Aorta (tissue), 5 donors: ENCODE results near the gene PLOD3. TPM values are rescaled to one million over a fixed set of nuclear protein-coding genes. Genes with fewer than 3 reads are reported as not detected.

Experiments used
- ATAC-seq: fragments of 200-7000 bp; cut with Tn5 transposase; one replicate; pipeline ENCODE4 v1.9.1; 2022; ENCODE audit warnings: moderate library complexity; ENCODE audit not compliant: low FRiP score
- DNase-seq, 2 donors: peaks; one replicate each; pipeline ENCODE4 v3.0.0-alpha.2; 2020
- H3K27ac ChIP-seq, 2 donors: one replicate each; pipeline ENCODE4 v1.5.1; 2013; ENCODE audit warnings: low read length in 2 of 2, mild to moderate bottlenecking in 2 of 2, moderate library complexity in 2 of 2, control low read depth in 1 of 2, inconsistent platforms in 1 of 2, low read depth in 1 of 2
- H3K27me3 ChIP-seq, 2 donors: one replicate each; pipeline ENCODE4 v1.6.1; 2013; ENCODE audit warnings: control low read depth in 1 of 2, low read length in 1 of 2, mild to moderate bottlenecking in 1 of 2, moderate library complexity in 1 of 2; ENCODE audit not compliant: insufficient read depth in 2 of 2, control insufficient read depth in 1 of 2
- H3K36me3 ChIP-seq, 2 donors: one replicate each; pipeline ENCODE4 v1.6.1; 2013; ENCODE audit warnings: control low read depth in 1 of 2, low read length in 1 of 2, mild to moderate bottlenecking in 1 of 2; ENCODE audit not compliant: insufficient read depth in 2 of 2, control insufficient read depth in 1 of 2
- H3K4me1 ChIP-seq, 2 donors: one replicate each; pipeline ENCODE4 v1.6.1; 2013; ENCODE audit warnings: low read length in 2 of 2, control low read depth in 1 of 2, mild to moderate bottlenecking in 1 of 2, moderate library complexity in 1 of 2; ENCODE audit not compliant: insufficient read depth in 2 of 2, control insufficient read depth in 1 of 2
- H3K4me3 ChIP-seq, 2 donors: one replicate each; pipeline ENCODE4 v1.5.1; 2013; ENCODE audit warnings: low read length in 2 of 2, control low read depth in 1 of 2, mild to moderate bottlenecking in 1 of 2
- H3K9me3 ChIP-seq: one replicate; pipeline ENCODE4 v1.6.1; 2013; ENCODE audit warnings: mild to moderate bottlenecking, low read length; ENCODE audit not compliant: control insufficient read depth
- WGBS, 2 donors: extraction: QIAGEN DNeasy Blood & Tissue Kit; methylation state at CpG; one replicate each; pipeline ENCODE4 v1.1.7; 2013; 5-methylcytosine and 5-hydroxymethylcytosine counted together
- intact Hi-C, 2 donors: fragments of 100-400 bp; cut with DNase I; formaldehyde crosslinking; loops; one replicate each; pipeline versions ENCODE4 v1.14.2 to v1.15.0; 2022
- microRNA-seq, 2 donors: library from miRNA; unstranded; fragments of <30 nt; microRNA quantifications; one replicate each; pipeline ENCODE4 v1.2.0, GENCODE V29; 2020
- polyA plus RNA-seq, 2 donors: library from polyadenylated mRNA; stranded (reverse); fragments of 200-250 nt; gene quantifications; one replicate each; pipeline ENCODE4 v1.2.3, GENCODE V29; 2013
- total RNA-seq, 2 donors: library from RNA; stranded (reverse); fragmentation: NEBNext Ultra II Directional; extraction: Animal tissue kit (Norgen Biotek cat#: 25700); gene quantifications; one replicate each; pipeline ENCODE4 v1.2.1, GENCODE V29; 2021
- donor health status: healthy with polysubstance abuse.
- donor health status: Bipolar disorder and iron deficiency.
- donor health status: DM: no; HTN: no; CAD: no.
- donor health status: DM: no; HTN: no; CAD: no.
- donor health status: DM: yes; HTN: yes; CAD: no.

PLOD3 gene
- total and polyA plus RNA-seq, 4 donors, result 27.2 to 70.6 (median 50.1) TPM

GRCh38 chr7:101159696-101160674 lies 57.4 kb downstream of the PLOD3 start:
- H3K9me3 ChIP-seq, result no peaks in the 10 kb centered on the region
- intact Hi-C loops, result loop anchor here in 1 of 2 donors (10.0 kb wide), 1 partner anchor 265 kb away; the partner anchor contains the start of gene ACHE
- H3K36me3 ChIP-seq, result peaks cover 2% of the 10 kb centered on the region in 2 donors
- no peak for DNase-seq
- no peak overlapping the region for H3K4me3 ChIP-seq
- no peak for ATAC-seq
- no peak overlapping the region for H3K27ac ChIP-seq
- 82 to 90% methylated on average over 31 of the region's 31 CpGs for WGBS, 2 donors
- no peaks in the 10 kb centered on the region for H3K4me1 ChIP-seq
- H3K27me3 ChIP-seq, result peaks cover 0 to 7% of the 10 kb centered on the region in 2 donors

GRCh38 chr7:101156866-101157589 lies 60.4 kb downstream of the PLOD3 start:
- Histone ChIP-seq H3K27me3 (no peaks in the 10 kb centered on the region), H3K4me1 (no peaks in the 10 kb centered on the region), H3K27ac (no peak overlapping the region), H3K4me3 (no peak overlapping the region), H3K9me3 (no peaks in the 10 kb centered on the region), H3K36me3 (peaks cover 2% of the 10 kb centered on the region in 2 donors)
- 92 to 93% methylated on average over 14 of the region's 14 CpGs for WGBS, 2 donors
- ATAC-seq (no peak), DNase-seq (no peak)
- intact Hi-C loops, result no loop called here

- Histone ChIP-seq H3K27ac (no peak overlapping the region), H3K4me1 (no peaks in the 10 kb centered on the region), H3K4me3 (no peak overlapping the region), H3K36me3 (peaks cover 2% of the 10 kb centered on the region in 2 donors), H3K27me3 (no peaks in the 10 kb centered on the region), H3K9me3 (no peaks in the 10 kb centered on the region)
- intact Hi-C loops, result no loop called here
- DNase-seq (no peak), ATAC-seq (no peak)
- WGBS, 2 donors, result 79 to 81% methylated on average over 6 of the region's 6 CpGs
These were observed 61.1 kb downstream of the PLOD3 start for GRCh38 chr7:101156277-101156676.

Small RNA genes lying within 50 kb of the gene (microRNA-seq; reads per million reads assigned to microRNA genes)
- 0 reads per million in 2 donors for gene MIR4653

Other genes starting within 250 kb of the PLOD3 start
- under 1 TPM; 0.24 to 0.88 TPM for gene MUC12, start 248.0 kb downstream of the PLOD3 start, total RNA-seq
- 10 to 100 TPM in 1 of 2 donors, 1 to 10 TPM in 1; 2.6 to 13.1 TPM for gene MUC12, start 248.0 kb downstream of the PLOD3 start, polyA plus RNA-seq
- not detected for gene MUC17, start 197.5 kb downstream of the PLOD3 start, total RNA-seq
- 1 to 10 TPM in 1 of 2 donors, not detected in 1; 1.6 TPM for gene MUC17, start 197.5 kb downstream of the PLOD3 start, polyA plus RNA-seq
- gene TRIM56, start 132.1 kb downstream of the PLOD3 start, total RNA-seq, result 10 to 100 TPM; 56.6 to 58.3 TPM
- gene TRIM56, start 132.1 kb downstream of the PLOD3 start, polyA plus RNA-seq, result 10 to 100 TPM in 1 of 2 donors, 1 to 10 TPM in 1; 9.4 to 16.9 TPM
- gene SERPINE1, start 90.5 kb downstream of the PLOD3 start, total RNA-seq, result 100 to 1,000 TPM in 1 of 2 donors, 10 to 100 TPM in 1; 57.1 to 693 TPM
- 100 to 1,000 TPM in 1 of 2 donors, 10 to 100 TPM in 1; 71.5 to 137 TPM for gene SERPINE1, start 90.5 kb downstream of the PLOD3 start, polyA plus RNA-seq
- gene AP1S1, start 63.1 kb downstream of the PLOD3 start, total RNA-seq, result 10 to 100 TPM; 21.3 to 26.9 TPM
- 10 to 100 TPM; 16.8 to 51.2 TPM for gene AP1S1, start 63.1 kb downstream of the PLOD3 start, polyA plus RNA-seq
- not detected for gene VGF, start 52.0 kb downstream of the PLOD3 start, total RNA-seq
- not detected for gene VGF, start 52.0 kb downstream of the PLOD3 start, polyA plus RNA-seq
- not detected for gene NAT16, start 37.3 kb downstream of the PLOD3 start, total RNA-seq
- gene NAT16, start 37.3 kb downstream of the PLOD3 start, polyA plus RNA-seq, result not detected
- not detected for gene MOGAT3, start 16.5 kb downstream of the PLOD3 start, total RNA-seq
- gene MOGAT3, start 16.5 kb downstream of the PLOD3 start, polyA plus RNA-seq, result 1 to 10 TPM in 1 of 2 donors, not detected in 1; 5.4 TPM
- 10 to 100 TPM; 48.7 to 54.4 TPM for gene ZNHIT1, start 584 bp upstream of the PLOD3 start, total RNA-seq
- gene ZNHIT1, start 584 bp upstream of the PLOD3 start, polyA plus RNA-seq, result 100 to 1,000 TPM in 1 of 2 donors, 10 to 100 TPM in 1; 95.8 to 114 TPM
- 10 to 100 TPM in 1 of 2 donors, 1 to 10 TPM in 1; 7.5 to 14.8 TPM for gene CLDN15, start 20.2 kb upstream of the PLOD3 start, total RNA-seq
- gene CLDN15, start 20.2 kb upstream of the PLOD3 start, polyA plus RNA-seq, result 10 to 100 TPM in 1 of 2 donors, 1 to 10 TPM in 1; 6.5 to 19.7 TPM
- gene FIS1, start 27.5 kb upstream of the PLOD3 start, total RNA-seq, result 100 to 1,000 TPM; 146 to 155 TPM
- gene FIS1, start 27.5 kb upstream of the PLOD3 start, polyA plus RNA-seq, result 100 to 1,000 TPM; 294 to 333 TPM
- gene IFT22, start 104.2 kb upstream of the PLOD3 start, total RNA-seq, result 10 to 100 TPM; 10.9 to 16.5 TPM
- 10 to 100 TPM; 28.2 to 30.6 TPM for gene IFT22, start 104.2 kb upstream of the PLOD3 start, polyA plus RNA-seq
- gene COL26A1, start 145.3 kb upstream of the PLOD3 start, total RNA-seq, result not detected
- gene COL26A1, start 145.3 kb upstream of the PLOD3 start, polyA plus RNA-seq, result not detected